Left forelimb (tissue), 1 donor: ENCODE measurements around the gene UBE2D2.

ENCODE experiments used
- DNase-seq: peaks from one replicate; pipeline ENCODE4 v3.0.0-alpha.2; 2018; ENCODE audit warnings: low spot score

The UBE2D2 gene

DNA sequence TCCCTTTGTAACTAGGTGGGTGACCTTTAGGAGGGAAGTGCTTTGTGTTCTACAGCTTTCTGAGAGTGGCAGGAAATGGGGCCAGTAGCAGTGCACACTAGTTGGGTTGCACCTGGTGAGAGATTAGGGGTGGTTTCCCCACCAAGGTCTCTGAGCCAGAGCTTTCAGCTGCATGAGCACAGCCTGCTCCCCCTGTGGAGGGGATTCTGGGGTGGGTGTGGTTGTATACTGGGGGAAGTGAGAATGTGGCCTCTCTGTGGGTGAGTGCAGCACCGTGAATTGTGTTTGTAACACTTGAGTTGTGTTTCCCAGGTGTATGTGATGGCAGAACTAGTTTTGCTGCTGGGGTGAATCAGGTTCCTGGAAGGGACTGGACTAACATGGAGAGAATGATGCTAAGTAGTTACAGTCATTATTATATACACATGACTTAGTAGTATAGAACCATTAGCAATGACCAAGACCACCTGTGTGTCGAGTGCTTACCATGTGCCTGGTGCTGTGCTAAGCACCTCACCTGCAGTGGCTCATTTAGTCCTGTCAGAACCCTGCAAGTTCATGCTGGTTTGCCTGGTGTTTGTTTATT, 75.2 kb downstream of the UBE2D2 start:
- no peak for DNase-seq

- no peak for DNase-seq
Measured at GRCh38 chr5:139636975-139637408, 75.9 kb downstream of the UBE2D2 start.

- peak; percentile 96 for DNase-seq
Measured at GRCh38 chr5:139637438-139638089, 76.4 kb downstream of the UBE2D2 start.

GRCh38 chr5:139638090-139638735, 77.1 kb downstream of the UBE2D2 start:
- peak; percentile 87 for DNase-seq

DNA sequence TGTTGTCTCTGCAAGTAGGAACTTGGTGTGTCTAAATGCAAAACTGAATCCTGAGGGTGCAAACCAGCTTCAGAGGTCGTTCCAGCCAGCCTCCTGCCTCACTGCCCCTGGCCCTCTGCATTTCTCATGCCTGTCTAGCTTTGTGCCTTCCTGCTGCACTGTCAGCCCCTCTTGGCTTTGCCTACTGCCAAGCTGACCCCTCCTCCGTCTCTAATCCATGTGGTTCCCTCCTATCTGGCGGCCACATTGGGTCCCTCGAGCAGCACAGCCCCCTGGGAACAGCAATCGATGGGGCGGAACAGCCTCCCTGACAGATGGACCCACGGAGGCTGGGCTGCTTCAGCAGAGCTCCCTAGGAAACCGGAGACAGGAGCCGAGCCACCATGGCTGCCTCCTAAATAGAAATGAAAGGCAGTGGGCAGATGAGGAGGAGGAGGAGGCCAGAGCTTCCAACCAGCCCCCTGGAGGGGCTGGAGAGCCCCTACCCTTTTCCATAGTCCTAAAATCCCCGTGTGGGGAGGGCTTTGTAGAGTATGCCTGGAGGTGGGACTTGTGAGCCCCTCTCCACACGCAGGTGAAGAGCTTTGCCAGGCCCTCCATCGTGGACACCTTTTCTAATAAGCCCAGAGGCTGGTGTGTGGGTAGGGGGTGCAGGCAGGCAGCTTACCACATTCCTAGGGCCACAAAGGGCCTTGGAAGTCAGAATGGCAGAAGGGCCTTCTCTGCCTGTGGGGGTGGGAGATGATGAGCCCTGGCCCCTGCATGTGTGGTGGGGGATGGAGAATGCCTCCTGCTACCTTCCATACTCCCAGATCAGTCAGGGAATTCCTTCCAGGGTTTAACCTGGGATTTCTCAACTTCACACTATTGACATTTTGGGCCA, 77.8 kb downstream of the UBE2D2 start:
- no peak for DNase-seq

DNA sequence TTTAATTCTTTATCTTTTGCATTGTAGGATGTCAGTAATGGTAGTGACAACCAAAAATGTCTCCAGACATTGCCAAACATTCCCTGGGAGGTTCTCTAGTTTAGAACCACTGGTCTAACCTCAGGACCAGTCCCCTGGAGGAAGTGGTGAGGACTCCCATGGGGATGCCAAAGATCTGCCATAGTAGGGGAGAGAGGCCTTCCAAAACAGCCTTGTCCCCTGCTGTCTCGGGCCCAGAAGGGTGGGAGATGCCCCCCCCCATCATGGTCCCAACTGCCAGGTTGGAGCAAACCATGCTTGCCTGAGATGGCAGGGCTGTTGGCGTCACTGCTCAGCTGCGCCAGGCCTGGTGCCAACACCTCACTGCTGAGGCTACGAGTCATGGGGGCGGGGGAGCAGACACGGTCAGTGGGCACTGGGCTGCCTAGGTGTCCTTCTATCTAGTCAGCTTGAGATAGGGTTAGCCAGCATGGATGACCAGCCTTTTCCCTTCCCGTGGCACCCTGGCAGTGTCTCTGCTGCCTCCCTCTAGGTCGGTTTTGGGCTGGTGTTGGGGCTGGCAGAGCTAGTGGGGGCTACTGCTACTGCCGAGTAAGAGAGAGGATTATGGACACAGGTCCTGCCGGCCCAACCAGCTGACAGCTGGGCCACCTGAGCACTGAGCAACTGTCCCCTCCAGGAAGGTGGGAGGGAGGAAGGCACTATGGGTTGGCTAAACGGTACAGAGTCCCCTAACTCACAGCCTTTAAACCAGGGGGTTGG, 78.7 kb downstream of the UBE2D2 start:
- DNase-seq = peak; percentile 57

- DNase-seq = peak; percentile 53
Measured at GRCh38 chr5:139640421-139641115, 79.4 kb downstream of the UBE2D2 start.

- no peak for DNase-seq
Measured at GRCh38 chr5:139641116-139642080, 80.3 kb downstream of the UBE2D2 start.

DNA sequence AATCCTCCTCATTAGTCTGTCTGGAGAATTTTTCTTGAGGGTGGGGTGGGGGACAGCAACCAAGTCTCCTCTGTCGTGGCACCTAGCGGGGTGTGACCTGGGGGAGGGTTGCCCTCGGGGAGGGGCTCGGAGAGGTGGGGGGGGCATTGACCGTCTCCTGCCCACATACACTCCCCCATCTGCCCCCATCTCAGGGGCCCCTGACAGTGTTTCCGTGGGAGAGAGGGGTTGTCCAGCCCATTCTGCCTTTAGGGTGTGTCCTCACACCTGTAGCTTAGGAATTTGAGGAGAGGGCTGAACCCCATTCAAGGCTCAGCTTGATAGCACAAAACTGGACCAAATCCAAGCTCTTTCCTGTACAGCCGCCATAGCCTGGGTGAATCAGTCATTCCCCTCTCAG, 81.1 kb downstream of the UBE2D2 start:
- DNase-seq = no peak

DNA sequence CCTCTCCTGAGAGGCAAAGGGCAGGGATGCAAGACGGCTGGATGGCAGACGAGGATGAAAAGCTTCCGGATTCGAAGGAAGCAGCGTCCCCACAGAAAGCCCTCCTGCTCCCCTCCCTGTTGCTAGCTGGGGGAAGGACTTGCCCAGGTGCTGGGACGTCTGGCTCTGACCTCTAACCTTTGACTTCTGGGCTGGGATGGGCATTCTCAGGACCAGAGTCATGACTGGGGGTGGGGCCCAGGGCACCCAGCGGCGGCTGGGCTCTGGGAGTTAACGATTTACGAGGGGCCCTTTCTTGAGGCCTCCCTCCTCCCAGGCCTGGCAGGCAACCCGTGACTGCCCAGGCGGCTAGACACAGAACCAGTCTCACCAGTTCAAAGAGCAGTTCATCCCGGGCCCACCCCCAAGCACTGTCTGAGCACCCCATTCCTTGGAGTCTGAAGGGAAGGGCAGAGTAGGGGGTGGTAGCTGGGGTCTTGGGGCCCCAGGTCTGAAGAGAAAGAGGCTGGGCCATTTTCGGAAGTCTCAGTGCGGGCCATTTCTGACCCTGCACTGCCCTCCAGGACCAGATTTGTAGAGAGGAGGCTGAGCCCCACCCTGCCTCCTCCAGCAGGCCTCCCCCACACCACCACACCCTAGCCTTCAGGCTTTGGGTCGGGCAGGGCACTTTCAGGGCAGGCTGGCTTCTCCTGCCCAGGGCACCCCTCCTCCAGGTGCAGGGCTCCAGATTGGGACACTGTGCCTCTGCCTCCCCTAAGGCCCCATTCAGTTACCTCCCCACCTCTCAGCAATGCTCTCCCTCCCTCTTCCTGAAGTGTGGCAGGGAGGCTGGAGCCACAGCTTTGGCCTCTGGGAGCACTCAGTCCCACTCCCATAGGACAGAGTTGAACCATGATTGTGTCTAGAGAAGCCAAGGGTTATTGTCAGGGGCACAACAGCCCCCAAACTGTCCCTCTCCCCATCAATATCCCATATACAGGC, 82.0 kb downstream of the UBE2D2 start:
- no peak for DNase-seq

DNA sequence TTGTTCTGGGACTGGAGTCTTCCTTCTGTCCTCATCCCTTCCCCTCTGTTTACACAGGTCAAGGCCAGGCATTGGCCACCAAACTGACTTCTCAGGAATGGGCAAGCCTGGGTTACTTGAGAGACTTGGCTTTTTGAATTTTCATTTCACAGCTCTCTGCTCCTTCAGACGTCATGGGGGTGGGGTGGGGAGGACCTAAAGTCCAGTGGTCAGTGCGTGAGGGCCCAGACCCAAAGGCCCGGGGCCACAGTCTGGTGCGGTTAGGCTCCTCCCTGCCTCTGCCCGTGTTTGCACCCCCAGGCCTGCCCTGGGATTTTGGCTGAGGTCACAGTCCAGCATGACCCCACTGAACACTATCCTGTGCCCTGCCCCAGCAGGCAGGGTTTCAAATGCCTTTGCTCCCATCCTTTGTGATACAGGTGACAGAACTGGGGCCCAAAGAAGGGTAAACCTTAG, 82.9 kb downstream of the UBE2D2 start:
- DNase-seq = no peak

GRCh38 chr5:139644646-139645429, 83.7 kb downstream of the UBE2D2 start:
- DNase-seq = no peak

DNA sequence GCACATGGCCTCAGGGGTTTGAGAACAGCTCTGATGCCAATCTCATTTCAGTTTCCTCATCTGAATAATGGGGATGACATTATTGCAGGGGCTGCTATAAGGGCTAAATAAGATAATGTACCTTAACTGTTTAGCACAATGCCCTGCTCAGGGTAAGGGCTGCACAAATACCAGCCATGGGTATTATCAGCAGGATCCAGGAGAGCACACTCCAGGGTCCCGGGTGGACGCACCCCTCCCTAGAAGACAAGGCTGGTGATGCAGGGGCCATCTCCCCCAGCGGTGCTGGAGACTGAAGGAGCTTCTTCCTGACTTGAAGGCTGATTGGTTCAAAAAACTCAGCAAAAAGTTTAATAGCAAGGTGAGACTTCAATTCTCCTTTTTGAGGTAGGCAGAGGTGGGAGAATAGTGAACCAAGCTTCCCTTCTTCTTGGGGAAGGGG, 84.3 kb downstream of the UBE2D2 start:
- no peak for DNase-seq

GRCh38 chr5:139646111-139646510, 85.0 kb downstream of the UBE2D2 start:
- DNase-seq = peak; percentile 48

DNA sequence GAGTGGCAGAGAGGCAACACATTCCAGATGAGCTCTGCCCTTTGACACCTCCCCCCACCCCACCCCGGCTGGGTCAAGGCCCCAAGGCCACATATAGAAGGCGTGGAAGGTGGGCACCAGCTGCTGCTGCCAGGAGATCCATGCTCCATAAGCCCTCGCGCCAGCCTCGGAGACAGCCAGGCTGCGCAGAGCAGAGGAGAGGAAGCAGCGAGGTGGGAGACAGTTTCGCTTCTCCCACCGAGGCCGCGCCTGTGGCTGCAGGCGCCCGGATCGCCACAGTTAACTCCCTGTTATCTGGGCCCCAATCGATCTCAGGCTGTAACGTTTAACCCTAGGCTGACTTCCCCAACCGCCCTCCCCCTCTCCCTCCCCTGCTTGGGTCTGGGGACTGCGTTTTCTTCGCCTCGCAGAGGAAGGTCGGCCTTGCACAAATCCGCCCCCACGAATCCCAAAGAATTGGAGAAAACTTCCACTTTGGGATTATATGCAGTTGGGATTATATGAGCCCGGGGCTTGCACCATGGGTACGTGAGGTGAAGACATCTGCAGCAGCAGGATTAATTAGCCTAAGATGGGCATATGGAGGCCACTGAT, 85.9 kb downstream of the UBE2D2 start:
- DNase-seq = peak; percentile 72

DNA sequence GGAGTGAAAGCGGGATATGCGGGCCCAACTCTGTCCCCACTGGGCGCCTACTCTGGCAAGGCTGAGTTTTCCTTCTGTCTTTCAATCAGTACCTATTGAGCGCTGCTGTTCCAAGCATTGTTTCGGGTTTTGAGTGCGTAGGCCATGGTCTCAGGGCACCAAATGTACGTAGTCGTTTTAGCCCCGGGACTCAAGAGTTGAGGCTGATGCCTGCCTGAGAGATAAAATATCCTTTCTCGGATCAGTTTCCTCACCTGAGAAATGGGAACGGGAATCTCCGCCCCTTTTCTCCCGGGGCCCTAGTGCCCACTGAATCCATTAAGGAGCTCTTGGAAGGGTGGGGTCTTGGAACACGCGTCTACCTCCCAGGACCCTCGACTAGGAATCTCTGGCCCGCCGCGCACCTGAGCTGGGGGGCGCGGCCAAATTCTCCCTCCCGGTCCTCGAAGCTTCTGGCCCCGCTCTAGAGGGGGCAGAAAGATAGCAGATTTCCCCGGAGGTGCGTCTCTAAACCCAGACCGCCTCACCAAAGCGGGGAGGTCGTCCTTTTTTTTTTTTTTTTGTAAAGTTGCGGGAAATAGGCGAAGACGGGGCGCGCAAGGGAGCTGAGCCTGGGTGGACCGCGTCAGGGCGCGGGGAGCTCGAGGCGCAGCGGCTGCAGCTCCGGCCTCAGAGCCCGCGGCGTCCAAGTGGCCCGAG, 86.5 kb downstream of the UBE2D2 start:
- DNase-seq = no peak
